NCI-H2196 treated with DMSO at 0.1 percent for 48 hours (cell line): ENCODE measurements around the gene CFAP47.
"Not testable (repeated sequence)": the region's sequence is repeated elsewhere in the genome, so short reads cannot be mapped to it uniquely, and the experiment has no call there.

Experiments
- DNase-seq: peaks from one replicate; lab custom pipeline; 2025; ENCODE audit not compliant: unreplicated experiment; lab: John Stamatoyannopoulos, UW

The CFAP47 gene

DNA sequence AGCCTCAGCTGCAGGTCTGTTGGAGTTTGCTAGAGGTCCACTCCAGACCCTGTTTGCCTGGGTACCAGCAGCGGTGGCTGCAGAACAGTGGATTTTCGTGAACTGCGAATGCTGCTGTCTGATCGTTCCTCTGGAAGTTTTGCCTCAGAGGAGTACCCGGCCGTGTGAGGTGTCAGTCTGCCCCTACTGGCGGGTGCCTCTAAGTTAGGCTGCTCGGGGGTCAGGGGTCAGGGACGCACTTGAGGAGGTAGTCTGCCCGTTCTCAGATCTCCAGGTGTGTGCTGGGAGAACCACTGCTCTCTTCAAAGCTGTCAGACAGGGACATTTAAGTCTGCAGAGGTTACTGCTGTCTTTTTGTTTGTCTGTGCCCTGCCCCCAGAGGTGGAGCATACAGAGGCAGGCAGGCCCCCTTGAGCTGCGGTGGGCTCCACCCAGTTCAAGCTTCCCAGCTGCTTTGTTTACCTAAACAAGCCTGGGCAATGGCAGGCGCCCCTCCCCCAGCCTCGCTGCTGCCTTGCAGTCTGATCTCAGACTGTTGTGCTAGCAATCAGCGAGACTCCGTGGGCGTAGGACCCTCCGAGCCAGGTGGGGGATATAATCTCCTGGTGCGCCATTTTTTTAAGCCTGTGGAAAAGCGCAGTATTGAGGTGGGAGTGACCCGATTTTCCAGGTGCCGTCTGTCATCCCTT lies 315.4 kb downstream of the CFAP47 start:
- not testable (repeated sequence) for DNase-seq

DNA sequence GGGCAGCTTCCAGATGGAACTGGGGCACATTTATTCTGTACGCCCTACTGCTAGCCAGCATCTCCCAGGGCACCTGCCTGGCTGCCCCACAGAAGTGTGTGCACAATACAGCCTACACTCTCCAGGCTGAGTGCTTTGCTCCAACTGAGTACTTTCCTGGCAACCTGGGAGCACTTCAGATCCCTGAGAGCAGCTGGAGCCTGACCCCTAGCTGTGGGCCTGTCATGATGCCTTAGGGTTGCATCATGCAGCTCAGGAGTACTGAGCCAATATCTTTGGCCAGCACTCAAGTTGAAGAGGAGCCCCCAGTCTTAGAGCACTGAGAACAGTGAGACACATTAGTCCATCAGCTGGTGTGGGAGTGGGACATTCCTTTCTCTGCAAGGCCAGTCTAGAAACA lies 321.9 kb downstream of the CFAP47 start:
- no peak for DNase-seq

DNA sequence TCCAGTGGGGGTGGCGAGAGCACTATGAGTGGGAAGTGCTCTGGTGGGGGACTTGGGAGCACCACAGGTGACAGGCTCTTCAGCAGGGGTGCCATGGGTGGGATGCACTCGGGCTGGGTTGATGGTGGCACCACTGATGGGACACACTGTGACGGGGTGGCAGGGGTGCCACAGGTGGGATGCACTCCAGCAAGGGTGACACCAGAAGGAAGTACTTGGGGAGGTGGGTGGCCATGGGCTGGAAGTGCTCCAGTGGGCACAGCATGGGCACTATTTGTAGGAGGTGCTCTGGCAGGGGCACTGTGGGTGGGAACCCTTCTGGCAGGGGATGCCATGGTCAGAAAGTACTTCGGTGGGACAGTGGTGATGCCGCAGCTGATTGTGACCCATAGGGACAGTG lies 346.6 kb downstream of the CFAP47 start:
- no peak for DNase-seq

DNA sequence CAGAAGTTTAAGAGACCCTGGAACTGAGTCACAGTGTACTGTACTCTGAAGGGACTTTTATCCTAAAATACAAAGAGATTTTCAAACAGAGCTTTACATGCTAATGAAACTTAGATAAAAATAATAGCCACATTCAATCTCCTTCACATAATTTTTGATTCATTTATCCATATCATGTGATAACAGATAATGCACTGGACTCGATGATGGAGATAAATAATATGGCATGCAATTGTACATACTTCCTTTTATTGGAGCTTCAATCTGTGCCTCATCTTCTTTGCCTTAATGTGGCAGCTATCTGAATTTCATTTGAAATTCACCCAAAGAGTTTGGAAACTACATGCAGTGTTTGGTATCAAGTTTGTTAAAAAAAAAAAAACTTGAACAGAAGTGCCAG lies 390.6 kb downstream of the CFAP47 start:
- no peak for DNase-seq

DNA sequence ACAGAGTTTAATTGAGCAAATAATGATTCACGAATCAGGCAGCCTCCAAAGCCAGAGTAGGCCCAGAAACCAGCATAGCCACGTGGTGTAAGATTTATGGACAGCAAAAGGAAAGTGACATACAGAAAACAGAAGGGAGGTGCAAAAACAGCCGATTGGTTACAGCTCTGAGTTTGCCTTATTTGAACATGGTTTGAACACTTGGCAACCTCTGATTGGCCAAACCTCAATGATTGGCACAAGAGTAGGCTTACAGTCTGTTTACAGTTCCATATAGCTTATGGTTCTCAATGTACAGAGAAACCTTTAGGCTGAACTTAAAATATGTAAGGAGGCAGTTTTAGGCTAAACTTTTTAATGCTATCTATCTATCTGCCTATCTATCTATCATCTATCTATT lies 394.8 kb downstream of the CFAP47 start:
- DNase-seq: no peak

DNA sequence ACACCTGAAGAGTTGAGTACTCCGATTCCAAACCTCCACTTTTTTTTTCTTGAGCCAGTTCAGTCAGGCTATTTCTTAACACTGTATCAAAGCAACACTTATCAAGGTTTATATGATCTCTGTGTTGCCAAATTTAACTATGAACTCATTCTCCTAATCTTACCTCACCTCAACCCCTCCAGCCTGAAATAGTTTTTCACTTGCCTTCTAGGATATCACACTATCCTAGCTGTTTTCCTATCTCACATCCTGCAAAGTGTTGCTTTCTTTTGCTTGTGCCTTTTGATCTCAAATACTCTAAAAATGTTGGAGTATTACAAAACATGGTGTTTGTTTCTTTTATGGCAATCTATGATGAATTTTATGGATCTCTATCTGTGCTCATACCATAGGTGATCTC lies 415.0 kb downstream of the CFAP47 start:
- no peak for DNase-seq

- no peak for DNase-seq
These were observed 417.2 kb downstream of the CFAP47 start for GRCh38 chrX:36336751-36337150.

DNA sequence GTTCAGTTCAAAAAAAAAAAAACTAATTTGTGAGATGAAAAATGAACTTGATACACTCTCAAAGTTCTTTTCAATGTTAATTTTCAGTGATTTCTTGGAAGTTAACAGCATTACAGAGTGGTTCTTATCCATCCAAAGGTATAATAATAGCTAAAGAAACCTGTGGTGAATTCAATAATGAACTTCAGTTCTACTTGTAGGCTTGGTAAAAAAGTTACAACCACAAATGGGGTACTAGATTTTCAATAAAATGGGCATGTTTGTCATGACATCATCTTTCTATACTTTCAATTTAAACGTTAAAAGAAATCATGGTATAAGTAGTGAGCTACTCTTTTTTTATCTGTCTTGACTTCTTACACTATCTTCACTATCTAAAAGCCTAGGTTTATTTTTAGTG lies 424.8 kb downstream of the CFAP47 start:
- no peak for DNase-seq

DNA sequence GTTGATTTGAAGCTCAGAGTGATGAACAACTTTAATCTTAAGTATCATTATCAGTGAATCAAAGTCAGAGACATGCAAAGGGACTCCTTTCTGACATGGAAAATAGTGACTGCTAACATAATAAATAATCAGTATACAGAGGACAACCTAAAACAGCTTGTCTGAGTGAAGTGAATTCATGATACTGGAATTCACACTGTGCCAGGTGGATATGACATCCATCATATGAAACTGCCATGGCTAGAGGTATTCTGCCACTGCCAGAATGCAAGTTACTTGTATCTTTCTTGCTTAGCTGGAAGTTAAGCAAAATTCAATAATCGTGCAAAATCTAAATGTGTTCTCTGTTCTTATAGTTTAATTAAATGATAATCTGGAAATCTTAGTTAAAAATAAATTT lies 429.0 kb downstream of the CFAP47 start:
- DNase-seq: no peak

DNA sequence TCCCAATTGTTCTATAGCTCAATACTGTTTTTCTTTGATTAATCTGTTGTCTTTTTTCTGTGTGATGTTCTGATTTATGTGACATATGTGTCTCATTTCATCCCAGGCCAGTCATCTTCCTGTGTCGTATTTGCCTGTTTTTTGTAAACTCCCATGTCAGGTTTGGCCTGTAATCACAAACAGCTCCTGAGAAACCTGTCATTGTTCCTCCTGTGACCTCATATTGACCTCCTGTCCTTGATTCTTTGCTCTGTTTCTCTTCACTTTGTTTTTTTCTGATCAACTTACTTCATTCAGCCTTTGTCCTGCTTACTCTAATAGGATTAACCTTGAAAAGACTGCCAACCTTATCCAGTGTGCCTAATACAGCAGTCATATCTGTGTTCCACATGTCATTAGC lies 438.3 kb downstream of the CFAP47 start:
- no peak for DNase-seq

- DNase-seq: no peak
These were observed 444.7 kb downstream of the CFAP47 start for GRCh38 chrX:36364262-36364661.

DNA sequence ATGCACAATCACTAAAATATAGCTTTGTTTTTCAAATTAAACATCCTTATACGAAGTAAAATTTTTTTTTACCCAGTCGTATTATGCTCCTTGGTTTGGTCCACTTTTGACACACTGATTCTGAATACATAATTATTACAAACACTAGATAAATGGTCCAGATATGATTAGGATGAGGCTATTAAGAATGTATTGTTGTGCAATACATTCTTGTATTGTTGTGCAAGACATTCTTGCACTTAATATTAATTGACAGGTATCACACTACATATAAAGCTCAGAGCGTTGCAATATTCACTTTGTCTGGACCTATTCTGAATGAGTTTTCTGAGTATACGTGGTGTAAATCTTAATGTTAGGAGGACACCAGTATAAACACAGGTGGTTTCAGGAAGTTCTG lies 464.0 kb downstream of the CFAP47 start:
- no peak for DNase-seq

DNA sequence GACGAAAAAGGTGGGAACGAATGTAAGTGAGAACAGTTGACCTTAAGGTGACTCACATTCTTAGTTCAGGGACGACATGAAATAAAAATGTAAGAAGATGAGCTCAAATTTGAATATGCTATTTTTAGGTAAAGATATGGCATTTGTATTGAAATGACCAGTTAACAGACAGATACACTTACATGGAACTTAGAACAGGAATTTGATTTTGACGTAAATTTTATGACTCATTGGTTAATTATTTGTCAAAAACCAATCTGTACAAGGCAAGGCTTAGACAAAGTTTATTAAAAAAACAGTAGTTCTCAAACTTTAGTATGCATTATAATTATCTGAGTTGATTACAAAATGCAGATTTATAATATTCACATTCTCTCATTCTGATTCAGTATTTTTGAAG lies 469.4 kb downstream of the CFAP47 start:
- DNase-seq: no peak

- DNase-seq: no peak
These were observed 482.2 kb downstream of the CFAP47 start for GRCh38 chrX:36401774-36402173.

DNA sequence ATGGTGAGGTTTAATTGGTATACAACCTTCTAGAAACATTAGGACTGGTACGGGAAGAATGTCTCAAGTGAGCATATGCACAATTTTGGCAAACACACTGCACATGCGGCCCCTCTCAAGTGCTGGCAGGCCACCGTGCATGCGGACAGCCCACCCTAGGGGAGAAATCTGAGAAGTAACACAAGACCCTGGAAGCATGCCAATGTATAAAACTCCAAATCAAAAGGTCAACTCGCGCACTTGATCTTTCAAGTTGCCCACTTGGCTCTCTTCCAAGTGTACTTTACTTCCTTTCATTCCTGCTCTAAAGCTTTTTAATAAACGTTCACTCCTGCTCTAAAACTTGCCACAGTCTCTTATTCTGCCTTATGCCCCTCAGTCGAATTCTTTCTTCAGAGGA lies 488.3 kb downstream of the CFAP47 start:
- no peak for DNase-seq

- no peak for DNase-seq
These were observed 494.5 kb downstream of the CFAP47 start for GRCh38 chrX:36414056-36414455.

DNA sequence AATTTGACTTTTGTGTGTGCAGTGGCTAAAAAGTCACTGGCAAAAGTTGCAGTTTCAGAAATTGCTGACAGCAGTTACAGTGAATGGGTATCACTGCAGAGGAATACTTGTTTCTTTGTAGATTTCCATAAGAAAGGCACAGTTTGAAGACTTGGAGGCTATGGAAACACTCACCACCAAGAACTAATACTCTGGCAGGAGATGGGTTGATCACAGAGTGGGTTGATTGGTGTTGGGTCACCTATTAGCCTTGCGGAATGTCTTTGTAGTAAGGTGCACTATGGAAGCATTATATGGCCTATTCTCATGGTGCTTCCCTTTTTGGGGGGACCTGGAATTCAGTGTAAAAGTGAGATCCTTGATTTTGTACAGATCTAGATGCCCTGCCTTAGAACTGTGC lies 502.8 kb downstream of the CFAP47 start:
- no peak for DNase-seq

DNA sequence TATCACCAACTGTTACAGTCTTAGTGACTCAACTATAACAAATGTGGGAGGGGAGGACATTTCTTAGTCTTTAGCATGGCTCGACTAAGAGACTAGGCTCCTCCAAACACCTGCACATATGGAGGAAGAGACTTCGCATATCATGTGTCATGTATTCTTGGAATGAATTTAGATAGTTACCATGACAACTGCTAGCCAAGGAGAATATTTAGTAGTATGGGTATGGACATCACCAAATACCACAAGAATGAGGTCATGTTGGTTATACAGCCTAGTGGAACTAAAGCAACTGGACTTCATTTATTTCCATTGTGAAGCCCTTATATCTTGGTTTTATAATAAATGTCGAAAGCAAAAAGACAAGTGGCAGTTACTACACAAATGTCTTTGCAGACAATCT lies 512.3 kb downstream of the CFAP47 start:
- DNase-seq: no peak

DNA sequence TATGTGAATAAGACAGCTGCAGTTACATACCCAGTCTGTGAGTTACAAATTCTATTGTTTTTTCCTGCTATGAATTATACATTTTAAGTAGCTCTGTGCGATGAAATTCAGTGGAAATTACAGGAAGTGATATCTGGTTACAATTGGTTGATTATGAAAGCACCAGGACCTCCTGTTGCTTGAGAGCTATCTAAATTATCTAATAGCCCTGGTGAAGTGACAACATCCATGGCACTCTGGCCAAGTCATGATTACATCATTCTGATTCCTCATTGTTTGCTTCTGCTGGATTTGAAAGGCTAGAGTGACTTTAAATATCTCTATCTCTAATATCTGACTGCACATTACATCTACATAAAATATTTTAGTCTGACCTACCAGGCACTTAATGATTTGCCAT lies 515.0 kb downstream of the CFAP47 start:
- DNase-seq: no peak
